LNCAP (cell line): ENCODE measurements around the gene PTTG2.

ENCODE experiments used
- TF ChIP-seq, protein P1 (sequence below): fragments of 450-650 bp; IDR thresholded peaks from 2 replicates; pipeline ENCODE4 v1.5.1; 2017; ENCODE audit warnings: mild to moderate bottlenecking

PTTG2 gene

DNA sequence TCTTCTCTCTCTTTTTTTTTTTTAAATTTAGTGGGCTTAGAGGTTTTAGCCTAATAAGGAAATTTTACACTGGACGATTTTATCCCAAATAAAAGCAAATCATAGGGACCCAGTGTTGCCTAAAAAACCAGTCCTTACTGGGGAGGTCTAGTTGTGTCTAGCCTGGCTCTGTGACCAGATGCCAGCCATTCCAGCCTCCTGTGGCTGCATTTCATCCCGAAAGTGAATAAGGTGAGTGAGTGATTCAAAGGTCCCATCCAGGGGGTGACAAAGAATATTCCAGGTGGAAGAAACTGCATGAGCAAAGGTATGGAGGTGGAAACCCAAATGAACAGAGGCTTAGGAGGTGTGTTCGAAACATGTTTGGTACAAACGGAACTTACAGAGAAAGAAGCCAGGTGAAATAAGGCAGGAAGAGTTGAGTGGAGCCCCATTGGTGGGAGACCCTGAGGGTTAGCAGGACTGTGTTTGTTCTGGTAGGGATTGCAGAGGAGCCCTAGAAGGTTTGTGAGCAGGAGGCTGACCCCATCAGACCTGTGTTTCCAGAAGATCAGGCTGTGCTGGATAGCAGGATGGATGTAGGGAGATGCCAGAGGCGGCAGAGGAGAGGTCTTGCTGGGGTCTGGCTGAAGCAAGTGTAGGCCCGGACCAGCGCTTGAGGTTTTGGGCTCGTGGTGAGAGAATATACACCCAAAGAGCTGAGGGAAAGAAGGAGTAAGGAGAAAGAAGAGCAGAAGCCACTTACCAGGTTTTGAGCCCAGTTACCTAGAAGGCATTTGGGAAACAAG lies 31.6 kb downstream of the PTTG2 start:
- TF ChIP-seq, protein P1, sequence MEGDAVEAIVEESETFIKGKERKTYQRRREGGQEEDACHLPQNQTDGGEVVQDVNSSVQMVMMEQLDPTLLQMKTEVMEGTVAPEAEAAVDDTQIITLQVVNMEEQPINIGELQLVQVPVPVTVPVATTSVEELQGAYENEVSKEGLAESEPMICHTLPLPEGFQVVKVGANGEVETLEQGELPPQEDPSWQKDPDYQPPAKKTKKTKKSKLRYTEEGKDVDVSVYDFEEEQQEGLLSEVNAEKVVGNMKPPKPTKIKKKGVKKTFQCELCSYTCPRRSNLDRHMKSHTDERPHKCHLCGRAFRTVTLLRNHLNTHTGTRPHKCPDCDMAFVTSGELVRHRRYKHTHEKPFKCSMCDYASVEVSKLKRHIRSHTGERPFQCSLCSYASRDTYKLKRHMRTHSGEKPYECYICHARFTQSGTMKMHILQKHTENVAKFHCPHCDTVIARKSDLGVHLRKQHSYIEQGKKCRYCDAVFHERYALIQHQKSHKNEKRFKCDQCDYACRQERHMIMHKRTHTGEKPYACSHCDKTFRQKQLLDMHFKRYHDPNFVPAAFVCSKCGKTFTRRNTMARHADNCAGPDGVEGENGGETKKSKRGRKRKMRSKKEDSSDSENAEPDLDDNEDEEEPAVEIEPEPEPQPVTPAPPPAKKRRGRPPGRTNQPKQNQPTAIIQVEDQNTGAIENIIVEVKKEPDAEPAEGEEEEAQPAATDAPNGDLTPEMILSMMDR: no peak

DNA sequence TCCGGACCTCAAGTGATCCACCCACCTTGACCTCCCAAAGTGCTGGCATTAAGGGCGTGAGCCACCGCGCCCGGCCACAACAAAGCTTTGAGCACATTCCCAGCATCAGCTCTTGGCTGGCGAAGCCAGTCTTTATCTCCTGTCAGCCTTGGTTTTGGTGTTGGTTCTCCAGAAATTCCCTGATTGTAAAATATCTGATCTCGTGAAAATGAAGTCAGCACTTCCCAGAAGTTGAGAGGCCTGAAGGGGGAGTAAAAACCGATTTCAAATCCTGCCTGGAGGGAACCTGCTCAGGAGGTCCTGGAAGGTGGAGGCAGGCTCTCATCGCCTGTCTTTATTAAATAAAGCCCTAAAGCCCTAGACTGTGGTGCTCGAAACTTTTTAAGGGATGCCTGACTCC lies 33.6 kb downstream of the PTTG2 start:
- TF ChIP-seq, protein P1: no peak

DNA sequence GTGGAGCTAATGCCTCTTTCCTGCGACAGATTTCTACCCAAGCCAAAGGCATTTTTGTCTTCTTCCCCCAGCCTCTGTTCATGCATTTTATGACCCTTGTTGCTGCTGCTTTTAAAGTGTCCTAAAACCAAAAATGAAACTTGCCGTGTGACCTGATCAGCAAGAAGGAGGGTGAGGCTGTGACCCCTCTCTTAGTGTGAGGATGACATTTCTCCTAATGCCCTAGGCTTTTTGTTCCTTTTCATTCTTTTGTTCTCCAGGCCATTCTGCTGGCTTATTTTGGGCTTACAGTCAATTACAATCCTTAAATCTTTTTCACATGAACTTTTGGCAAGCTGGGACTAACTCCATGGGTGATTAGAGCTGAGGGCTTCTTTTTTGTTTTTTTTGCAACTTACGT lies 34.4 kb downstream of the PTTG2 start:
- TF ChIP-seq, protein P1: no peak

DNA sequence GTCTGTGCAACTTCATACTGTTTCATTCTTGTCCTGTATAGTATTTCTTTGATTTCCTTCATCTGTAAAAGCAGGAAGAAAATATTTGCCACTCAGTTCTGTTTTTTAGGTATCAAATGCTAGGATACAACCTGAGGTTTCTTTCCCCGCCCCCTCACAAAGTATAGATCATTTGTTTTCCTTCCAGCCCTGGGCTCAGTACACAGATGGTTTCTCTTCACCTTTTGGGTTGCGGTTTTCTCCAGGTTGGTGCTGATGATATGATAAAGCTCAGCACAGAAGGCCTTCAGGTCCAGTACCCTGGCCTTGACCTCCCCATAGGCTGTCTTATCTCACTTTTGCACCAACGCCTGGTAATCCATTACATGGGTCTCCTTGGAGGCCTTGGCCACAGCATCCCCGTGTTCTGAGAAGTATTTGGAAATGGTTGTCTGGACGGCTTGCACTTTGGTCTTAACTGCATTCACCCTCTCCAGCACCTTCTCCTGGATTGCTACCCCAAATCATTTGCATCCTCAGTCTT lies 35.2 kb downstream of the PTTG2 start:
- TF ChIP-seq, protein P1: no peak

DNA sequence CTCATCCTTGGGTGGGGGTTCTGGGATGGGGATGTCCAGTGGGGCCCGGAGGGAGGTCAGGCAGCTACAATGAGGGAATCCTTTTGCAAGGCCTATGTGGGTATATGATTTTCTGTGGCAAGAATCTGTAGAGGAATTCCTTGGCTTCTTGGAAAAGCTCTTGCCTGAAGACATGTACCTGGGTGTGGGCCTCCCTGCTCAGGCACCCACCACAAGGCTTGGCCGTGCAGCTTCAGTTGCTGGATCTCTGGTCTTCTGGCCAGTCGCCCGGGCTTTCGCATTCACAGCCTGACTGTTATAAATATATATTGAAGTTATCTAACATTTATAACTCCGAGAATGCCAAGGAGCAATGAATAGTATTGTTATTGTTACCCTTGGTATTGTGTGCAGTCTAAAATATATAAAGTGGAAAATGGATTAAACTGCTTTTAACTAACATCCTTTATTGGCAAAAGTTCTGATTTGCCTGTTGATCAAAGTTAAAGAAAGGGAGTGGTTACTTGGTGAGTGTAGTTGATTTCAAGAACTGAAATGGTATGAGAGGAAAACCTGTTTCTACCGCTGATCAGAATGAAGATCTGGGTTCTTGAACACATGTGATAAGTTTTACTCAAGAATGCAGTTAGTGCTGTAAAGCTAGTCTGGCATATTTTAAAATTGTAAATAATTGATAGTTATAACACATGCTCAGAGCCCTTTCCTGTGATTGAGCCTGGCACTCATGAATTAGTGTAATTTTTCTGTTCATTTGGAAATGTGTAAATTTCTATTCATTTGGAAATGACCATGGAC lies 36.0 kb downstream of the PTTG2 start:
- TF ChIP-seq, protein P1: no peak

DNA sequence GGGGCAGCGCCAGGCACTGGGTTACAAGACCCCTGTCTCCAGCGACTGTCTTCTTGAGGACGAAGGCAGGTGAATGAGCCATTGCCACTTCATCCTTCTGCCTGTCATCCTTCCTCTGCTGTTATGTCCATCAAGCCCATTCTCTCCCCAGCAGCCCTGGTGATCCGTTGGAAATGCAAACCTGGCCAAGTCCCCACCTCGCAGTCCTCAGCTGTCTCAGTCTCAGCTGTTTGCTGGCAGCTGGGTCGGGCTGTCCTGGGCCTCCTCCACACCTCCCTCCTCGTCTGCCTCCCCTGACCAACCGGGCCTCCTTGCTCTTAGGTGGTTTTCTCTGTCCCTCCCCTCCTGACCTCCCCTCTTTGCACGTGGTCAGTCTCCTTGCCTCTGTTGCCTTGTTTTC lies 38.0 kb downstream of the PTTG2 start:
- TF ChIP-seq, protein P1: no peak

DNA sequence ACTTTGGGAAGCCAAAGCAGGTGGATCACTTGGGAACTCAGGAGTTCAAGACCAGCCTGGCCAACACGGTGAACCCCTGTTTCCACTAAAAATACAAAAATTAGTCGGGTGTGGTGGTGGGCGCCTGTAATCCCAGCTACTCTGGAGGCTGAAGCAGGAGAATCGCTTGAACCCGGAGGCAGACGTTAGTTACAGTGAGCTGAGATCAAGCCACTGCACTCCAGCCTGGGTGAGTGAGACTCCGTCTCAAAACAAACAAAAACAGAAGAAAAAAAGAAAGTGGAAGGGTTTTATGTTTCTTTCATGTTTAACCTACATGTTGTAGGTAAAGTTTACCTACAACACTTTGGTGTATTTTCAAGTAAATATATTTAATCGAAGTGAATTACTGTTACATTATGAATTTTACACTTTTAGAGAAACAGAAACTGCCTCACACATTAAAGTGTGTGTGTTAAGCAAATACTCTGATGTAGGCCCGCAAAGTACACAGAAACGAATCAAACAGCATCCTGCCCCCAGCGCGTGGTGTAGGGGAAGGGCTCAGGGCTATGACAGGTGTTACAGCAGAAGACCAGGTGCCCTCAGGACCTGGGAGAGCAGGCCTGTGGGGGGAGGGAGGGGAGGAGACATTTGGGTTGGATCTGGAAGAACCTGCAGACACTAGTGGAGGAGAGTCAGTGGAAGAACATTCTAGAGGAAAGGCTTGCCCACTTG lies 39.0 kb downstream of the PTTG2 start:
- TF ChIP-seq, protein P1: no peak
